Measurements from ENCODE around the gene GRK5. TPM values are rescaled to one million over a fixed set of nuclear protein-coding genes. Genes with fewer than 3 reads are reported as not detected.

The GRK5 gene
- polyA plus RNA-seq, 1 donor from 2014 or later, result 34.9 TPM

- TF ChIP-seq EZH2 (IDR thresholded peaks at IDR 0.05; ENCODE audit: borderline replicate concordance, insufficient read depth, low read length, poor library complexity, severe bottlenecking), result no peak
- TF ChIP-seq RAD21 (conservative IDR thresholded peaks at IDR 0.05), result no peak
- no peak for TF ChIP-seq EP300 (conservative IDR thresholded peaks at IDR 0.05; ENCODE audit: poor library complexity, severe bottlenecking)
- TF ChIP-seq TAF1 (IDR thresholded peaks at IDR 0.05; ENCODE audit: low read depth), result no peak
- TF ChIP-seq CTCF (IDR thresholded peaks at IDR 0.05; ENCODE audit: poor library complexity, severe bottlenecking), result no peak
- TF ChIP-seq SMC3 (conservative IDR thresholded peaks at IDR 0.05; ENCODE audit: poor library complexity), result no peak
- no peak for TF ChIP-seq REST (IDR thresholded peaks at IDR 0.05; ENCODE audit: borderline replicate concordance)
- no peak for TF ChIP-seq POLR2AphosphoS5 (IDR thresholded peaks at IDR 0.05)
- no peak for TF ChIP-seq MXI1 (conservative IDR thresholded peaks at IDR 0.05; ENCODE audit: poor library complexity, severe bottlenecking)
- no peak overlapping the region for H3K4me2 ChIP-seq (ENCODE audit: low read length)
- no peak overlapping the region for H2AFZ ChIP-seq (ENCODE audit: low read depth, low read length)
- H3K36me3 ChIP-seq (ENCODE audit: insufficient read depth, low read length), result no peaks in the 10 kb centered on the region
- H3K27ac ChIP-seq (ENCODE audit: low read length), result no peak overlapping the region
- no peak overlapping the region for H3K4me3 ChIP-seq (ENCODE audit: low read length)
- no peaks in the 10 kb centered on the region for H3F3A ChIP-seq (ENCODE audit: insufficient read depth, low read length, poor library complexity, severe bottlenecking)
- H3K9ac ChIP-seq (ENCODE audit: low read length), result no peak overlapping the region
- H3K9me3 ChIP-seq (ENCODE audit: low read length), result no peaks in the 10 kb centered on the region
- no peaks in the 10 kb centered on the region for H3K9me2 ChIP-seq (ENCODE audit: insufficient read depth, low read length)
- no peaks in the 10 kb centered on the region for H3K27me3 ChIP-seq (ENCODE audit: insufficient read depth, low read depth, low read length)
- H4K20me1 ChIP-seq (ENCODE audit: insufficient read depth), result no peaks in the 10 kb centered on the region
- no peaks in the 10 kb centered on the region for H3K79me2 ChIP-seq (replicated peaks; ENCODE audit: insufficient read depth, low read length)
Observed at GRCh38 chr10:119337223-119337622, 129.9 kb downstream of the GRK5 start.

GRCh38 chr10:119337796-119338432 is 130.5 kb downstream of the GRK5 start:
- no peak overlapping the region for H3K4me2 ChIP-seq (ENCODE audit: low read length)
- H2AFZ ChIP-seq (ENCODE audit: low read depth, low read length), result no peak overlapping the region

More at GRCh38 chr10:119337796-119338432, 130.5 kb downstream of the GRK5 start:
- Histone ChIP-seq H4K20me1 (ENCODE audit: insufficient read depth) (no peaks in the 10 kb centered on the region), H3F3A (ENCODE audit: insufficient read depth, low read length, poor library complexity, severe bottlenecking) (no peaks in the 10 kb centered on the region), H3K9me3 (ENCODE audit: low read length) (no peaks in the 10 kb centered on the region), H3K27ac (ENCODE audit: low read length) (no peak overlapping the region), H3K9ac (ENCODE audit: low read length) (no peak overlapping the region), H3K79me2 (replicated peaks; ENCODE audit: insufficient read depth, low read length) (no peaks in the 10 kb centered on the region), H3K27me3 (ENCODE audit: insufficient read depth, low read depth, low read length) (no peaks in the 10 kb centered on the region), H3K9me2 (ENCODE audit: insufficient read depth, low read length) (no peaks in the 10 kb centered on the region), H3K36me3 (ENCODE audit: insufficient read depth, low read length) (no peaks in the 10 kb centered on the region), H3K4me3 (ENCODE audit: low read length) (no peak overlapping the region)
- no peak for TF ChIP-seq MXI1 (conservative IDR thresholded peaks at IDR 0.05; ENCODE audit: poor library complexity, severe bottlenecking)
- TF ChIP-seq RAD21 (conservative IDR thresholded peaks at IDR 0.05), result no peak
- TF ChIP-seq REST (IDR thresholded peaks at IDR 0.05; ENCODE audit: borderline replicate concordance), result no peak
- no peak for TF ChIP-seq EZH2 (IDR thresholded peaks at IDR 0.05; ENCODE audit: borderline replicate concordance, insufficient read depth, low read length, poor library complexity, severe bottlenecking)
- no peak for TF ChIP-seq CTCF (IDR thresholded peaks at IDR 0.05; ENCODE audit: poor library complexity, severe bottlenecking)
- no peak for TF ChIP-seq SMC3 (conservative IDR thresholded peaks at IDR 0.05; ENCODE audit: poor library complexity)
- no peak for TF ChIP-seq POLR2AphosphoS5 (IDR thresholded peaks at IDR 0.05)
- no peak for TF ChIP-seq TAF1 (IDR thresholded peaks at IDR 0.05; ENCODE audit: low read depth)
- no peak for TF ChIP-seq EP300 (conservative IDR thresholded peaks at IDR 0.05; ENCODE audit: poor library complexity, severe bottlenecking)
